ENCODE data around the gene SUCO.

SUCO gene

DNA sequence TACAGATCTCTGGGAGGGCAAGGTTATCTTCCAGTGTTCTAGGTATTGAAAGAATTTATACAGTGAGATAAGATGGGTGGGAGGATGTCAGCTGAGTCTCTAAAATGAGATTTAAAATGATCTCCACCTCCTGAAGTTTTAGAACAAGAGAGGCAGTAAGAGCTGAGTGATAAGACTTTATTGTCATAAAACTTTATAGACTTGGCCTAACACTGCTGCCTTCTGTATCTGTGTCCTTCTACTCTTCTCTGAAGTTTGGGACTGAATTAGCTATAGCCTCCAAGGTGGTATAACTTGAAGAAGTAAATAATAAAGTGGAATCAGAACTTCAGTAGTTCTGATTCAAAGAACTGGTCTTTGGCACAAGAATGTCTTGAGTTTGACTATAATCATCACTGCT, 48.3 kb downstream of the SUCO start:
- TF ChIP-seq FOXM1 (IDR thresholded peaks at IDR 0.05; ENCODE audit: borderline replicate concordance, low read depth) (no peak), RAD21 (IDR thresholded peaks at IDR 0.05; ENCODE audit: low read depth) (no peak), YY1 (IDR thresholded peaks at IDR 0.05; ENCODE audit: low read depth) (no peak), ZBTB7A (IDR thresholded peaks at IDR 0.05; ENCODE audit: low read depth) (no peak), TAF1 (IDR thresholded peaks at IDR 0.05; ENCODE audit: low read depth) (no peak), TCF12 (IDR thresholded peaks at IDR 0.05; ENCODE audit: low read depth) (no peak)
- TF ChIP-seq, protein P1, sequence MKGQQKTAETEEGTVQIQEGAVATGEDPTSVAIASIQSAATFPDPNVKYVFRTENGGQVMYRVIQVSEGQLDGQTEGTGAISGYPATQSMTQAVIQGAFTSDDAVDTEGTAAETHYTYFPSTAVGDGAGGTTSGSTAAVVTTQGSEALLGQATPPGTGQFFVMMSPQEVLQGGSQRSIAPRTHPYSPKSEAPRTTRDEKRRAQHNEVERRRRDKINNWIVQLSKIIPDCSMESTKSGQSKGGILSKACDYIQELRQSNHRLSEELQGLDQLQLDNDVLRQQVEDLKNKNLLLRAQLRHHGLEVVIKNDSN (IDR thresholded peaks at IDR 0.05), result no peak
- TF ChIP-seq, protein P2, sequence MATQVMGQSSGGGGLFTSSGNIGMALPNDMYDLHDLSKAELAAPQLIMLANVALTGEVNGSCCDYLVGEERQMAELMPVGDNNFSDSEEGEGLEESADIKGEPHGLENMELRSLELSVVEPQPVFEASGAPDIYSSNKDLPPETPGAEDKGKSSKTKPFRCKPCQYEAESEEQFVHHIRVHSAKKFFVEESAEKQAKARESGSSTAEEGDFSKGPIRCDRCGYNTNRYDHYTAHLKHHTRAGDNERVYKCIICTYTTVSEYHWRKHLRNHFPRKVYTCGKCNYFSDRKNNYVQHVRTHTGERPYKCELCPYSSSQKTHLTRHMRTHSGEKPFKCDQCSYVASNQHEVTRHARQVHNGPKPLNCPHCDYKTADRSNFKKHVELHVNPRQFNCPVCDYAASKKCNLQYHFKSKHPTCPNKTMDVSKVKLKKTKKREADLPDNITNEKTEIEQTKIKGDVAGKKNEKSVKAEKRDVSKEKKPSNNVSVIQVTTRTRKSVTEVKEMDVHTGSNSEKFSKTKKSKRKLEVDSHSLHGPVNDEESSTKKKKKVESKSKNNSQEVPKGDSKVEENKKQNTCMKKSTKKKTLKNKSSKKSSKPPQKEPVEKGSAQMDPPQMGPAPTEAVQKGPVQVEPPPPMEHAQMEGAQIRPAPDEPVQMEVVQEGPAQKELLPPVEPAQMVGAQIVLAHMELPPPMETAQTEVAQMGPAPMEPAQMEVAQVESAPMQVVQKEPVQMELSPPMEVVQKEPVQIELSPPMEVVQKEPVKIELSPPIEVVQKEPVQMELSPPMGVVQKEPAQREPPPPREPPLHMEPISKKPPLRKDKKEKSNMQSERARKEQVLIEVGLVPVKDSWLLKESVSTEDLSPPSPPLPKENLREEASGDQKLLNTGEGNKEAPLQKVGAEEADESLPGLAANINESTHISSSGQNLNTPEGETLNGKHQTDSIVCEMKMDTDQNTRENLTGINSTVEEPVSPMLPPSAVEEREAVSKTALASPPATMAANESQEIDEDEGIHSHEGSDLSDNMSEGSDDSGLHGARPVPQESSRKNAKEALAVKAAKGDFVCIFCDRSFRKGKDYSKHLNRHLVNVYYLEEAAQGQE (IDR thresholded peaks at IDR 0.05; ENCODE audit: low read depth), result no peak
- TF ChIP-seq, protein P3, sequence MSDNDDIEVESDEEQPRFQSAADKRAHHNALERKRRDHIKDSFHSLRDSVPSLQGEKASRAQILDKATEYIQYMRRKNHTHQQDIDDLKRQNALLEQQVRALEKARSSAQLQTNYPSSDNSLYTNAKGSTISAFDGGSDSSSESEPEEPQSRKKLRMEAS (IDR thresholded peaks at IDR 0.05), result no peak

DNA sequence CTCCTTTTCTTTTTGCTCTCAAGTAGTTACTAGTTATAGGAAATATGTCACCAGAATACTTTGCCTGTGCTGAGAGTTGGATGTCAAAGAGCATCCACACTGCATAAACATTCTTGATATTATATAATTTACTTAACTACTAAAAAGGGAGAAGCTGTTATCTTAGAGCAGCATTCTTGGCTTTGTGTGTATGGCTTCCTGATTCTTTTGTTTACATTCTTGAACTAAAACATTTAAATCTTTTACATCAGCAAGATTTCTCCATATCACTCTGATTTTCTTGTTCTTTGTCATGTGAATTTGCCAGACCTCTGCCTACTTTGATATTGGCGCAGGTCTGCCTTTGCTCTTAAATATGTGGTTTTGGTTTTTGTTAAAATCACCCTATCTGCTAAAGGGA, 48.8 kb downstream of the SUCO start:
- TF ChIP-seq, protein P3 (IDR thresholded peaks at IDR 0.05), result no peak

DNA sequence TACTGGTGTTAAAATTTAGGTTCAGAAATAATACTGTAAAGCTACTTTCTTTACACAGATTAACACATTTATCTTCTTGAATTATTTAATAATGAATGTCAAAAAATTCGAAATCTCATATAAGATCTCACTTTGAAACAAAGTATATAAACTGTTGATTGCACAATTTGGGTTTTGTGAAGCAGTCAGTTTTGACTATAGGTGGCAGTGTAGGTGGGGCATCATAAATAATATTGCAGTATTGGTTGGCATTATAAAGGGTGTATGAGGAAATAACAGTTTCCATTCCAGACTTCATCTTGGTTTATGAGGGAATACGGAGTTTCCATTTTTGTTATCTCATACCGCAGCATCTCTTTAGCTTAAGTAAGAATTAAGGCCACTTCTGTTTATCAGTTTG, 49.9 kb downstream of the SUCO start:
- TF ChIP-seq YY1 (IDR thresholded peaks at IDR 0.05; ENCODE audit: low read depth) (no peak), FOXM1 (IDR thresholded peaks at IDR 0.05; ENCODE audit: borderline replicate concordance, low read depth) (no peak), EP300 (IDR thresholded peaks at IDR 0.05; ENCODE audit: borderline replicate concordance) (no peak), ZBTB7A (IDR thresholded peaks at IDR 0.05; ENCODE audit: low read depth) (no peak), CEBPB (IDR thresholded peaks at IDR 0.05) (peak; percentile 73)
- TF ChIP-seq, protein P3 (IDR thresholded peaks at IDR 0.05), result no peak
- TF ChIP-seq, protein P2 (IDR thresholded peaks at IDR 0.05; ENCODE audit: low read depth), result no peak

DNA sequence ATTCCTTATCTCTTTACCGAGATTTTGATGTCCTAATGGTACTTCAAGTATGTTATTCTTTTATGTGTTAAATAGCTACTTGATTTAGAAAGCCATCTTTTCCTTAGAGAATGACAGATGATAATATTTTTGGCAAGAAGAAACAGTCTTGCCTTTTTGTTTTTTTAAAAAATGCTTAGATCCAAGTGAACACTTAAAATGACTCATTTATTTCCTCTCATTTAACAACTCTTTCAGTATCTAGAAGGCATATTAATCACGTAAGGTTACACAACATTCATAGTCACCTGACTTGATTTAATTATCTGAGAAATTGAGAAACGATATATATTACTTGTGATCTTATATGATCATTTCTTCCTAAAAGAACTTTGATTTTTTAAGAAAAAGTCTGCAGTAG, 52.4 kb downstream of the SUCO start:
- TF ChIP-seq ZBTB7A (IDR thresholded peaks at IDR 0.05; ENCODE audit: low read depth) (no peak), CEBPB (IDR thresholded peaks at IDR 0.05) (no peak), CREB1 (IDR thresholded peaks at IDR 0.05; ENCODE audit: low read depth) (no peak), TCF12 (IDR thresholded peaks at IDR 0.05; ENCODE audit: low read depth) (no peak), YY1 (IDR thresholded peaks at IDR 0.05; ENCODE audit: low read depth) (no peak), NFIC (IDR thresholded peaks at IDR 0.05) (no peak), EGR1 (IDR thresholded peaks at IDR 0.05) (no peak), TEAD4 (IDR thresholded peaks at IDR 0.05) (no peak), RAD21 (IDR thresholded peaks at IDR 0.05; ENCODE audit: low read depth) (no peak), FOXM1 (IDR thresholded peaks at IDR 0.05; ENCODE audit: borderline replicate concordance, low read depth) (no peak)
- TF ChIP-seq, protein P3 (IDR thresholded peaks at IDR 0.05), result no peak

DNA sequence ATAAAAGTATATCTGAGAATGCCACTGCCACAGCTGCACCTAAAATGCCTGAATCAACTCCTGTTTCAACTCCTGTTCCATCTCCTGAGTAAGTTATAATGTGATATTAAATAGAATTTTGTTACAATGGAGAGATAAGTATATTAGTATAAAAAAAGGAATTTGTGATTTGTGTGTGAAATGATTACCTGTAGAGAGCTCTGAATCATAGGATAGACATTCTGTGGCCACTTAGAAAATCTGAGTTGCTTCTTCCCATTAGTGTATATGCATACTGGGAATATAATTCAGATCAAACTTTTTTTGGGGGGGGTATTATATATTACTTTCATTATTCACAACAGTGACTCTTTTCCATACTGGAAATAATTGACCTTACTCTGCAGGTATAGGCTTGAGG, 52.9 kb downstream of the SUCO start:
- TF ChIP-seq EGR1 (IDR thresholded peaks at IDR 0.05) (no peak), RAD21 (IDR thresholded peaks at IDR 0.05; ENCODE audit: low read depth) (no peak), FOXM1 (IDR thresholded peaks at IDR 0.05; ENCODE audit: borderline replicate concordance, low read depth) (no peak), TAF1 (IDR thresholded peaks at IDR 0.05; ENCODE audit: low read depth) (no peak), TEAD4 (IDR thresholded peaks at IDR 0.05) (no peak), CREB1 (IDR thresholded peaks at IDR 0.05; ENCODE audit: low read depth) (no peak), NFIC (IDR thresholded peaks at IDR 0.05) (no peak), YY1 (IDR thresholded peaks at IDR 0.05; ENCODE audit: low read depth) (no peak), CEBPB (IDR thresholded peaks at IDR 0.05) (no peak), EP300 (IDR thresholded peaks at IDR 0.05; ENCODE audit: borderline replicate concordance) (no peak), ZBTB7A (IDR thresholded peaks at IDR 0.05; ENCODE audit: low read depth) (no peak), TCF12 (IDR thresholded peaks at IDR 0.05; ENCODE audit: low read depth) (no peak)
- TF ChIP-seq, protein P1 (IDR thresholded peaks at IDR 0.05), result no peak
- TF ChIP-seq, protein P3 (IDR thresholded peaks at IDR 0.05), result no peak
- TF ChIP-seq, protein P2 (IDR thresholded peaks at IDR 0.05; ENCODE audit: low read depth), result no peak
